Sigmoid colon (tissue), 4 donors: ENCODE results near the gene SLC39A13.

Experiments
- EP300 ChIP-seq, 4 donors: sonication (generic); formaldehyde crosslinking; IDR thresholded peaks; one replicate each; pipeline ENCODE4 v1.6.1; 2017; ENCODE audit warnings: antibody characterized with exemption in 4 of 4
- POLR2A ChIP-seq, 2 donors: fragments of 450-650 bp; IDR thresholded peaks; one replicate each; pipeline ENCODE4 v1.6.1; 2016; ENCODE audit warnings: antibody characterized with exemption in 2 of 2, mild to moderate bottlenecking in 2 of 2, moderate library complexity in 2 of 2
- POLR2AphosphoS5 ChIP-seq, 4 donors: sonication (generic); formaldehyde crosslinking; IDR thresholded peaks; one replicate each; pipeline ENCODE4 v1.6.1; 2017; ENCODE audit warnings: antibody characterized with exemption in 4 of 4
- TF ChIP-seq, protein P1 (sequence below), 4 experiments: fragments of 450-650 bp in 3 of 4; fragments of 200-600 bp in 1 of 4; IDR thresholded peaks; one replicate each; pipeline ENCODE4 v1.5.1; 2016 to 2019; ENCODE audit warnings: antibody characterized with exemption in 4 of 4, mild to moderate bottlenecking in 3 of 4, moderate library complexity in 2 of 4

DNA sequence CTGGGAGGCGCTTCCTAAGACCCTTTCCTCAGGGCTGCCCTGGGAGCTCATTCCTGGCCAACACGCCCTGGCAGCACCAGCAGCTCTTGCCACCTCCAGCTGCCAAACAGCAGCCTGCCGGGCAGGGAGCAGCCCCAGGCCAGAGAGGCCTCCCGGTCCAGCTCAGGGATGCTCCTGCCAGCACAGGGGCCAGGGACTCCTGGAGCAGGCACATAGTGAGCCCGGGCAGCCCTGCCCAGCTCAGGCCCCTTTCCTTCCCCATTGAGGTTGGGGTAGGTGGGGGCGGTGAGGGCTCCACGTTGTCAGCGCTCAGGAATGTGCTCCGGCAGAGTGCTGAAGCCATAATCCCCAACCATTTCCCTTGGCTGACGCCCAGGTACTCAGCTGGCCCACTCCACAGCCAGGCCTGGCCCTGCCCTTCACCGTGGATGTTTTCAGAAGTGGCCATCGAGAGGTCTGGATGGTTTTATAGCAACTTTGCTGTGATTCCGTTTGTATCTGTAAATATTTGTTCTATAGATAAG lies 7.6 kb downstream of the SLC39A13 start:
- TF ChIP-seq, protein P1, sequence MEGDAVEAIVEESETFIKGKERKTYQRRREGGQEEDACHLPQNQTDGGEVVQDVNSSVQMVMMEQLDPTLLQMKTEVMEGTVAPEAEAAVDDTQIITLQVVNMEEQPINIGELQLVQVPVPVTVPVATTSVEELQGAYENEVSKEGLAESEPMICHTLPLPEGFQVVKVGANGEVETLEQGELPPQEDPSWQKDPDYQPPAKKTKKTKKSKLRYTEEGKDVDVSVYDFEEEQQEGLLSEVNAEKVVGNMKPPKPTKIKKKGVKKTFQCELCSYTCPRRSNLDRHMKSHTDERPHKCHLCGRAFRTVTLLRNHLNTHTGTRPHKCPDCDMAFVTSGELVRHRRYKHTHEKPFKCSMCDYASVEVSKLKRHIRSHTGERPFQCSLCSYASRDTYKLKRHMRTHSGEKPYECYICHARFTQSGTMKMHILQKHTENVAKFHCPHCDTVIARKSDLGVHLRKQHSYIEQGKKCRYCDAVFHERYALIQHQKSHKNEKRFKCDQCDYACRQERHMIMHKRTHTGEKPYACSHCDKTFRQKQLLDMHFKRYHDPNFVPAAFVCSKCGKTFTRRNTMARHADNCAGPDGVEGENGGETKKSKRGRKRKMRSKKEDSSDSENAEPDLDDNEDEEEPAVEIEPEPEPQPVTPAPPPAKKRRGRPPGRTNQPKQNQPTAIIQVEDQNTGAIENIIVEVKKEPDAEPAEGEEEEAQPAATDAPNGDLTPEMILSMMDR (IDR thresholded peaks at IDR 0.05), result no peak
- peak; percentile 13 to 60 (median 42) for TF ChIP-seq POLR2AphosphoS5 (IDR thresholded peaks at IDR 0.05)
- TF ChIP-seq EP300 (IDR thresholded peaks at IDR 0.05), result no peak
- no peak for TF ChIP-seq POLR2A (IDR thresholded peaks at IDR 0.05)
